Sigmoid colon (tissue), 3 donors: ENCODE data around the gene LMO7.

Experiments
- CTCF ChIP-seq, 4 experiments: fragments of 450-650 bp in 3 of 4; fragments of 200-600 bp in 1 of 4; IDR thresholded peaks; one replicate each; pipeline ENCODE4 v1.5.1; 2016 to 2019; ENCODE audit warnings: antibody characterized with exemption in 4 of 4, mild to moderate bottlenecking in 3 of 4, moderate library complexity in 2 of 4
- POLR2A ChIP-seq, 2 donors: fragments of 450-650 bp; IDR thresholded peaks; one replicate each; pipeline ENCODE4 v1.6.1; 2016; ENCODE audit warnings: antibody characterized with exemption in 2 of 2, mild to moderate bottlenecking in 2 of 2, moderate library complexity in 2 of 2

GRCh38 chr13:75789451-75790197 lies 153.5 kb downstream of the LMO7 start:
- TF ChIP-seq CTCF (IDR thresholded peaks at IDR 0.05) = no peak
- TF ChIP-seq POLR2A (IDR thresholded peaks at IDR 0.05) = no peak
